ENCODE data around the gene MYO1C.
A peak's percentile ranks its signal among the peaks of the same experiment; 100 is the strongest.
"Not testable (repeated sequence)": the region's sequence is repeated elsewhere in the genome, so short reads cannot be mapped to it uniquely, and the experiment has no call there.

The MYO1C gene

GRCh38 chr17:1492249-1493206 is at the start of gene MYO1C:
Gene MYO1C, minus strand, starts transcription at chr17:1492686. Its CDS starts 199 bp downstream, at chr17:1492487.
- DNase-seq (ENCODE audit: low read depth in 2 of 2) = no peak

GRCh38 chr17:1541367-1541904 is 49.0 kb upstream of the MYO1C start:
- DNase-seq (ENCODE audit: low read depth in 2 of 2) = no peak

- DNase-seq (ENCODE audit: low read depth in 2 of 2) = no peak
These were observed 47.3 kb upstream of the MYO1C start for GRCh38 chr17:1539811-1540210.

- no peak for DNase-seq (ENCODE audit: low read depth in 2 of 2)
These were observed 43.3 kb upstream of the MYO1C start for GRCh38 chr17:1535737-1536136.

GRCh38 chr17:1533661-1534325 is 41.3 kb upstream of the MYO1C start:
- no peak for DNase-seq (ENCODE audit: low read depth in 2 of 2)

- DNase-seq (ENCODE audit: low read depth in 2 of 2) = peak in 1 of 2 donors; percentile 15
These were observed 40.5 kb upstream of the MYO1C start for GRCh38 chr17:1532836-1533602.

- no peak for DNase-seq (ENCODE audit: low read depth in 2 of 2)
These were observed 37.4 kb upstream of the MYO1C start for GRCh38 chr17:1529863-1530262.

- DNase-seq (ENCODE audit: low read depth in 2 of 2) = not testable (repeated sequence)
These were observed 34.4 kb upstream of the MYO1C start for GRCh38 chr17:1526876-1527275.

GRCh38 chr17:1522626-1523025 is 30.1 kb upstream of the MYO1C start:
- DNase-seq (ENCODE audit: low read depth in 2 of 2) = no peak

GRCh38 chr17:1521086-1521640 is 28.7 kb upstream of the MYO1C start:
- no peak for DNase-seq (ENCODE audit: low read depth in 2 of 2)

- no peak for DNase-seq (ENCODE audit: low read depth in 2 of 2)
These were observed 27.2 kb upstream of the MYO1C start for GRCh38 chr17:1519678-1520077.

GRCh38 chr17:1518410-1518809 is 25.9 kb upstream of the MYO1C start:
- DNase-seq (ENCODE audit: low read depth in 2 of 2) = no peak

GRCh38 chr17:1516388-1517161 is 24.1 kb upstream of the MYO1C start, which contains the start of gene INPP5K:
Gene INPP5K, minus strand, starts transcription at chr17:1516612. Its CDS starts 113 bp downstream, at chr17:1516499.
- peak; percentile 93 to 95 for DNase-seq (ENCODE audit: low read depth in 2 of 2)

GRCh38 chr17:1515640-1516387 is 23.3 kb upstream of the MYO1C start:
- DNase-seq (ENCODE audit: low read depth in 2 of 2) = peak in 1 of 2 donors; percentile 37

GRCh38 chr17:1512351-1512750 is 19.9 kb upstream of the MYO1C start:
- DNase-seq (ENCODE audit: low read depth in 2 of 2) = no peak

- no peak for DNase-seq (ENCODE audit: low read depth in 2 of 2)
These were observed 19.4 kb upstream of the MYO1C start for GRCh38 chr17:1511756-1512321.

GRCh38 chr17:1511290-1511689 is 18.8 kb upstream of the MYO1C start:
- DNase-seq (ENCODE audit: low read depth in 2 of 2) = no peak

- no peak for DNase-seq (ENCODE audit: low read depth in 2 of 2)
These were observed 16.9 kb upstream of the MYO1C start for GRCh38 chr17:1509290-1509881.

GRCh38 chr17:1508709-1509108 is 16.2 kb upstream of the MYO1C start:
- DNase-seq (ENCODE audit: low read depth in 2 of 2) = not testable (repeated sequence)
